HG03060 (cell line): ENCODE measurements around the gene HLA-DRB1.
"Not testable (repeated sequence)": the region's sequence is repeated elsewhere in the genome, so short reads cannot be mapped to it uniquely, and the experiment has no call there.

Source experiments
- ATAC-seq: cut with Tn5 transposase; IDR thresholded peaks from one replicate; pipeline ENCODE4 v1.9.1; 2021; ENCODE audit warnings: low read depth, moderate number of reproducible peaks; ENCODE audit not compliant: unreplicated experiment

HLA-DRB1 gene

DNA sequence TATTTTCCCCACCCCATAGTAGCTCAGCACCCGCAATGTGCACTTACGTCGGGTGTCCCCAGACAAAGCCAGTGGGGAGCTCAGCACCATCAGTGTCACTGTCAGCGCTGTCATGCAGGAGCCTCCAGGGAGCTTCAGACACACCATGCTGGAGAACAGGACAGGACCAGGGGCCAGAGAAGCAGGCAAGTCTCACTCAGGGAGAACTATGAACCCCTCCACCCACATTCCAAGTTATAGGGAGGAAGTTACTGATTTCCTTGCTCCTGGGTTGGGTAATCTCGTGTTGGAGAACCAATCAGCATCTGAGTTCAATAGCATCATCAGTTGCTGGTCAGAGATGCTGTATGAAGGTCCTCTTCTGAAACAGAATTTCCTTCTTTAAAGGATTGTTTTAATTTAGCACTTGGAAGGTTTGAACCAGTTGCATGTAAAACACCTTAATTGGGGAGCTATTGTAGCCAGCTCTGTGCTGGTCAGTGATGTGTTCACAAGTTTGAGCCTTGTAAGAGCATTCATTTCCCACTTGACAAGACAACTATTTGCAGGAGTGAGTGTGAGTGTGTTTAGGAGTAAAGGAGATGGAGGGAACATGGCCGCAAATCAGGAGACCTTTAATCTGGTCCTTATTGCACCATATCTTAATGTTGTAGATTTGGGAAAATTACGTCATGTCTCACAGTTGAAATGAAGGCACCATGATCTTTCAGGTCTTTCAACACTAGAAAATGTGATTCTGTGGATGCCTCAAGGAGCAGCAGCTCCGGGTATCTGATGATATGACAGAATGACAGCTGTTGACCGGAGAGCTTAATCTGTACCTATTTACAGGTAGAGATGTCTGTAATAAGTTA lies at the start of gene HLA-DRB1:
Gene HLA-DRB1, minus strand, starts transcription at position 253 of the 854 bp plus-strand sequence. Its CDS starts 106 bp downstream, at position 147.
- ATAC-seq = peak; percentile 95

DNA sequence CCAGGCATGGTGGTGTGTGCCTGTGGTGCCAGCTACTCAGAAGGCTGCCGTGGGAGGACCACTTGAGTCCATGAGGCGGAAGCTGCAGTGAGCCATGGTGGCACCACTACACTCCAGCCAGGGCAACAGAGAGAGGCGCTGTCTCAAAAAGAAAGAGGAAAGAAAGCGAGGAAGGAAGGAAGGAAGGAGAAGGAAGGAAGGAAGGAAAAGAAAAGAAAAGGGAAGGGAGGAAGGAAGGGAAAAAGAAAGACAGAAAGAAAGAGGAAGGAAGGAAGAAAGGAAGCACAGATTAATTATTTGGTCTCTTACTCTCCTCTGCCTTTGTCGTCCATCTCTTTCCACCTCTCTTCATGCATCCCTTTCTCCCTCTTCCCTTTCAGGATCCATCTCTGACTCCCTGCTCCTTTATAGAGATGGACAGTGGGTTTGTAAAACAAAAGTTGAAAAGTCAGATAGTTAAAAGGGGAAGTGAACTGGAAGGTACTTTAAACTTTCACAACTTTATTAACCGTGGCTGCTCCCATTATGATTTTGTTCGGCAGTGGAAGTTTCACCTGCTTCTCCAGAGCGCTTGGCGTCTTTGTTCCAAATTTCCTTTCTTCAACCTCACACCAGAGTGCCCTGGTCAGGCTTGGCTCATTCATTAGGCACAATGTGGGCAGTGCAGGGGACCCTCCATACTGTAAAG lies 49.0 kb upstream of the HLA-DRB1 start:
- ATAC-seq = no peak

DNA sequence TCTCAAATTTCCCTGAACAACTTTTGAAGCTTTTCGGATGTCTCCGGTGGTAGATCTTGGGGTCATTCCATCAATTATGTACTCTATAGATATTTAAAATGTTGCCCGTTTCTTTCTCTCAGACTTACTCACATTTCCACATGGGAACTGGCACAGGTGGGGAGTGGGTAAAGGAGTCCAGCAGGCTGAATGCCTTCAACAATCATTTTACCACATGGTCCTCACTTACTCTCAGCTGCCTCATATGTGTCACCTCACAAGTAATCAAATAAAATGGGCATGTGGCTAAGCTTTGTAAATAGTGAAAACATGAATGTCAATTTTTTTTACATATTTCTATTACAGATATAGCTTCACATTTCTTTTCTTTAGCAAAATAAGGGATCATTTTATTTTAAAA lies 48.2 kb upstream of the HLA-DRB1 start:
- ATAC-seq = no peak

DNA sequence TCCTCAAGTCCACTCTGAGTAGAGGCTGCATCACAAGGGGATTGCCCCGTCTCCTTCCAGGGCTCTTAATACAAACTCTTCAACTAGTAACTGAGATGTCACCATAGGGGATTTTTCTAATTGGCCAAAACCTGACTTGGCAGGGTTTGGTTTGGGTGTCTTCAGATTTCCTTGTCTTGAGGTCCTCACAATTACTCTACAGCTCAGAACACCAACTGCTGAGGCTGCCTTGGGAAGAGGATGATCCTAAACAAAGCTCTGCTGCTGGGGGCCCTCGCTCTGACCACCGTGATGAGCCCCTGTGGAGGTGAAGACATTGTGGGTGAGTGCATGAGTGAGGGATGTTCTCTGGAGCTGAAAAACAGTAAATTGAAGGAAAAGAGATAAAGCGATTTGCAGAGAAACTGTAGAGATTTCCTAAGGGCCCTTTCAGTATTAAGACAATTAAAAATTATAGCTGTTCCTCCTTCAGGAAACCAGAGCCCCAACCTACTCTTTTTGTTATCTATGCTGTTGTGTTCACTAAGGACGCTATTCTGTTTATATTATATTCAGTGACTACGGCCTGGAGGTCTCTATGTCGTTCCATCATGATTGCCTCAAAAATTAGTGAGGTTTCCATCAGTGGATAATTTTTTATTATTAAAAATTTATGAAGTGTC lies 47.7 kb upstream of the HLA-DRB1 start, which contains the start of gene HLA-DQA1:
Gene HLA-DQA1, plus strand, starts transcription at position 188 of the 662 bp plus-strand sequence. Its CDS starts 53 bp downstream, at position 241.
- peak; percentile 70 for ATAC-seq

DNA sequence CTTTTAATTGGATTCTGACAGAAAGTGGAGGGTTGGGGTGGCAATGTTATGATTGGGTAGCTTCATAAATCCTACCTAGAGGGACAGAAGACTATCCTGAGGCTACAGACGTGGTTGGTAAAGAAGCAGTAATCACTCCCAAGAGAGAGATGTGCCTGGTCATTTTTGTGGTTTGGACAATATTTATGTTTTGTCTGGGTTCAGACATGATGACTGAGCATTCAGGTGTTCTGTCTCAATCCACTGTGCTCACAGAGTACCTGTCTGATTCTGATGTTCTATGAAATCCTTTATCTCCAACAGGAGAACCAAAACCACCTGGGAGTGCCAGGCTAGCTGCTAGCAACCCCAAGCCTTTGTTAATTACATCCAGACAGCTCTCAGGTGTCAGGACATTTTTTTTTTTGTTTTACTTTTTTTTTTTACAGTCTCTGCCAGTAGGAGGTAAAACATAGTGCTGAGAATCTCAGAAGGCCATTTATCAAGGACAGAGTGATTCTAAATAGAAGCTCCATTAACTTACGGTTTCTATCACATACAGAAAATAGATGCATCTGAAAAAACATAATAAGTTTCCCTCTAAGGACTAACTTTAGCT lies 46.0 kb upstream of the HLA-DRB1 start:
- no peak for ATAC-seq

DNA sequence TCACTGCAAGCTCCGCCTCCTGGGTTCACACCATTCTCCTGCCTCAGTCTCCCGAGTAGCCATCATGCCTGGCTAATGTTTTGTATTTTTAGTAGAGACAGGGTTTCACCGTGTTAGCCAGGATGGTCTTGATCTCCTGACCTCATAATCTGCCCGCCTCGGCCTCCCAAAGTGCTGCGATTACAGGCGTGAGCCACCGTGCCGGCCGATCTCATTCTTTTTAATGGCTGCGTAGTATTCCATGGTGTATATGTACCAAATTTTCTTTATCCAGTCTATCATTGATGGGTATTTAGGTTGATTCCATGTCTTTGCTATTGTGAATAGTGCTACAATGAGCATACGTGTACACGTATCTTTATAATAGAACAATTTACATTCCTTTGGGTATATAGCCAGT lies 40.1 kb upstream of the HLA-DRB1 start:
- not testable (repeated sequence) for ATAC-seq

DNA sequence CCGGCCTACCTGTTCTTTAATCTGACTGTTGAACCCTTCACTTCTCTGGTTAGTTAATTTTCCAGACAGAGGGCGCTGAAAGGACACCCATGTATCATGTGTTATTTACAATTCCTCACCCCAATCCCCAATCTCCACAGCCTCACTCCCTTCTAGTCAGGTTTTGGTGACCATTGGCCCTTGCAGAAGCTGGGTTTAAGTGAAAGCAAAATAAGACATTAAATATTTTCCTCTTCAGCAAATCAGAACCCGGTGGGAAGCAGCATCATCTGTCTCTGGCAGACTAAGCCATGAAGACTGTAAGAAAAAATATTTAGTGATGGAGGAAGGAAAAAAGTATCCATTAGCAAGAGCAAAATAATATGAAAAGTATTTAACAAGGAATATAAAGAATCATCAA lies 38.2 kb upstream of the HLA-DRB1 start:
- no peak for ATAC-seq

DNA sequence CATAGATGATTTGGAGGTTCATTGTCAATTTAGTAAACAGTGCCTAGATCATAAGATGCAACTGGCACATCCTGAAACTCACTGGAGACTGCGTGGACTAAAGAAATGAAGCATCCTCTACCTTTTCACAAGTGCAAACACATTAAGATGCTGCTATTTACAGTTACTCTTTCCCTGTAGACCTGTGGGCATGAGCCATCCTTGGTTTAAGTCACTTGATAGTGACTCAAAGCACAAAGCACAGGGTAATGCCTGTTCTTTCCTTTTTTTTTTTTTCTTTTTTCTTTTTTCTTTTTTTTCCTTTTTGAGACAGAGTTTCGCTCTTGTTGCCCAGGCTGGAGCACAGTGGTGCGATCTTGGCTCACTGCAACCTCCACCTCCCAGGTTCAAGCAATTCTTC lies 37.6 kb upstream of the HLA-DRB1 start:
- ATAC-seq = no peak

DNA sequence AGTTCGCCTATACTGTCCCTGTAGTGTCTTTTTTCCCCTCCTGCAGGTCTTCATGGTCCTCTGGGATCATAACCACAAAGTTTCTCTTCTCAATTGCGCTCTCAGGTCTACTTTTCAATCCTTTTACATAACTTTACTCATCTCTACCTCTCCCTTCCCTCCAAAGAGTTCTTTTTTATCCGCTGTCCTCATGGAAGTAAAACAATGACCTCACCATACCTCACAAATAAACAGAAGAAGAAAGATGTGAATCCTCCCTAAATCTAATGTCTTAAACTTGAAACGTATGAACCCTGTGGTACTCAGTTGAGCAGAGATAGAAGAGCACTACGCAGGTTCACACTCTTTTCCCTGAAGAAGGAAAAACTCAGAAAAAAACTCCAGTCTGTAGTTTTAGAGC lies 35.5 kb upstream of the HLA-DRB1 start:
- ATAC-seq = no peak

DNA sequence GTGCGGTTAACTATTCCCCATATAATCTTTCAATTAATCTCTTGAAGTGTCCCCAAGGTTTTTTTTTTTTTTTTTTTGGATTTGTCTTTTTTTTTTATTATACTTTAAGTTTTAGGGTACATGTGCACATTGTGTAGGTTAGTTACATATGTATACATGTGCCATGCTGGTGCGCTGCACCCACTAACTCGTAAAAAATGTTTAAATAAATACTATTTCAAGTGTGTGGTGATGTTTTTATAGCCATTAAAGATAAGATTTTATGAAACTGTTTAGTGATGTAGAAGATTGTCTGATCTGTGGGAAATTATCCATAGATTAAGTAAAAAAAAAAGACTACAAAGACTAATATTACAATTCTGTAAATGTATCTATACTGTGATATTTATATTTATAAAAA lies 34.9 kb upstream of the HLA-DRB1 start:
- ATAC-seq = no peak

DNA sequence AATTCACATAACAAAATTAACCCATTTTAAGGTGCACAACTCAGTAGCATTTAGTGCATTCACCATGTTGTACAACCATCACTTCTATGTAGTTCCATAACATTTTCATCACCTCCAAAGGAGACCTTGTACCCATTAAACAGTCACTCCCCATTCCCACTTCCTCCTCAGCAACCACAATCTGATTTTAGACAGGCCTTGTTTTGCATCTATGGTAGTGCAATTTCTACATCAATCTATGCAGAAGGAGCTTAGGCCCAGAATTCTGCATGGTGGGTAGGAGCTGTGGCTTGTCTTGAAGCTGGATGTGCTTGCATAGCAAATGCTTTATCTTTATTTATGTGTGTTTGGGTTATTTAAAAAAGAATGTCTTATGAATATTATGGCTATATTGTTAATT lies 34.0 kb upstream of the HLA-DRB1 start:
- ATAC-seq = no peak

DNA sequence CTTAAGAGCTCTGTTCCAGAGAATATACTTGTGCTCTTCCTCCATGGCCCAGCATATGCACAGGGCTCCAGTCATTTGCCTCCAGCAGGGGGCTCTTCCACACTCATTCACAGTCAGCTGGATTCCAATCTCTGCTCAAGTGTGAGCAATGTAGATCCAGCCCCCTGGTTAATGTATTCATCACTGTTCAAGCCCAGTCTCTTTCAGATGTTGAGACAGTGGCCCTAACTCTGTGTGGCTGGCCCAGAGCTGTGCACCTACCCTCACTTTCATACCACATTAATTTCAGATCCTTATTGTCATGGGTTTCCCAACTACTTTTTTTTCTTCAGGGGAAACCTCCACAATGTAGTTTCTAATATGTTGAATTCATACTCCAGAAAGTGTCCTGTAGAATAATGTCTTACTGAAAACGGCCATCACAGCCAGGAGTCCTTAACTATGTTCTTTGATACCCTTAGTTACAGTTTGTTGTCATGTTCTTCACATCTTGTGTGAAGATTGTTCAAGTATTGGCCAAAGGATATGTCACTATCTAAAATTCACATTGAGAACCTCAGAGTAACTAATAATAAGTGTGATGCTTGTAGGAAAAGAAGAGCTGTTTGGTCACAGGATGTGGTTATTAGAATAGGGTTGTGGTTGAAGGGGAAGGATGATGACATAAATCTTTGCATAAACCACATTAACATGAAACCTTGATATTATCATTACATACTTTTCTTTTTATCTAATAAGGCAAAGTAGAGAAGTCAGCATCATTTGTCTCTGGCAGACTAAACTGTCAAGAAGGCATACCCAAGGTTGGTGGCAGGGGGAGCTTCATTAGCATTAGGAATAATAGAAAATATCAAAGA lies 33.1 kb upstream of the HLA-DRB1 start:
- ATAC-seq = peak; percentile 61

DNA sequence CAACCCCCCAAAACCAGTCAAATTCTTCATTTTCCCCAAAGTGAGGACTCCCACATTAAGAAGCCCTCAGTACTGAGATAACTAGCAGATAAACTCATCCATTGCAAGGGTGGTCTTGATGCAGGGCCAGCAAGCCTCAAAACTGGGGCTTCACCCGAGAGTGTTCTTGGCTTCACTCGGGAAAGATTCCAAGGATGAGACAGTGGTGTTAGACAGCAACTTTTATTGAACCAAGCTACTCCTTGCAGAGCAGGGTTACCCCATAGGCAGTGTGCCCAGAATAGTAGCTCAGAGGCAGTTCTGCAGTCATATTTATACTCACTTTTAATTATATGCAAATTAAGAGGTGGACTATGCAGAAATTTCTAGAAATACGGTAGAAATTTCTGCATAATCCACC lies 31.7 kb upstream of the HLA-DRB1 start:
- no peak for ATAC-seq

DNA sequence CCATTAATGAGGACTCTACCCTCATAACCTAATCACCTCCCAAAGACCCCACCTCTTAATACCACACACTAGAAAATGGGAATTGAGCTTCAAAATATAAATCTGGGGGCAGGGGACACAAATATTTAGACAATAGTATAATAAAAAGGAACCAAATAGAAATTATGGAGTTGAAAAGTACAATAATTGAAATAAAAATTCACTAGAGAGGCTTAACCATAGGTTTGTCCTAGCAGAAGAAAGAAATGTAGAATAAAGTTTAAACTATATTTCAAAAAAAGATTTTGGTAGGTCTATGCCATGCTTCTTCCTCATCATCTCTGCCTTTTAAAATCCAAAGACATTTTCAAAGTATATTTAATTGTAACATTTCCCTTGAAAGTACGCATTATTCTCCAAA lies 28.1 kb upstream of the HLA-DRB1 start:
- no peak for ATAC-seq

DNA sequence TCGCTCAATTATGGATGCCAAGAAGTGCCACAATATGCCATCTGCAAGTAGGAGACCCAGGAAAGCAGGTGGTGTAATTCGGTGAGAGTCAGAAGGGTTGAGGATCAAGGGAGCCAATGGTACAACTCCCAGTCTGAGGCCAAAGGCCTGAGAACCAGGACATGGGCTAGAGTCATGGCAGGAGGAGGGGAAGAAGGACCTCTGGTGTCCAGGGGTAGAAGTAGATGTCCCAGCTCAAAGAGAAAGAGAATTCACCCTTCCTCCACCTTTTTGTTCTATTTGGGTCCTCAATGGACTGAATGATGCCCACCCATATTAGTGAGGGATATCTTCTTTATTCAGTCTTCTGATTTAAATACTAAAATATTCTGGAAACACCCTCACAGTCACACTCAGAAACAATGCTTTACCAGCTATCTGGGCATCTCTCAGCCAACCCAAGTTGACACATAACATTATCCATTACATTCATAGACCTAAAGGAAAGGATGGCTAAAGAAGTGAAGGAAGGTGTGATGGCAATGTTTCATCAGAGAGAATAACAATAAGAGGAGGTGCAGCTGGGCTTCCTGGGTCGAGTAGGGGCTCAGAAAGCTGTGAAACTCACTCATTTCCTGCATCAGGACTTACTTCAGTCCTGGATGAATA lies 26.4 kb upstream of the HLA-DRB1 start:
- no peak for ATAC-seq

DNA sequence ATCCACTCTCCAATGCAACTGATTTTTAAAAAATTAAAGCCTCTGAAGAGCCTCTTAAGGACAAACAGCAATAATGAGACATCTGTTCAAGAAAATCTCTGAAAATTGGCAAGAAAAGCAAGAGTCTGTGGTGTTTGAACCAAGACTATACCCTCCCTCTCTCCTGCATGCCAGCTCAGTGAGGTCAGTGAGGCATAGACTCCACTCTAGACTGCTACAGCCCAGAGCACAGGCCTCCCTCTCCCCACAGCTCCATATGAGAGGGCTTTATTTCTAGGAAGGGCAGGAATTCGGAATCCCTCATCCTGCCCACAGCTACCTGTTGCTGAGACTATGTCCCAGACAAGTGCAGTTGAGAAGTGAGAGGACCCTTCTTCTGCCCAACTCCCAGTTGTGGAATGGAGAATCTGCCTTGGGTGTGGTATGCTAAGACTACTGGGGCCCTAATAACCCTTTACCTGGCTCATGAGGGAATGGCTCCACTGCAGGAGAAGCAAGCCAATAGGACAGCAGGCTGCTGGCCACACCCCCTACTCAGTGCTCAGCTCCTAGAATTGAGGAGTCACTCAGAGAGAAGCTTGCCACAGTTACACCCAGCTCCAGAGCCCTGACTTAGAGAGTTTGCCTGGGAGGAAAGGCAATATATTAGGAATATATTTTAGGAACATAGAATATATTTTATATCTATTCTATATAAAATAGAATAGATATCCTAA lies 24.9 kb upstream of the HLA-DRB1 start:
- no peak for ATAC-seq

DNA sequence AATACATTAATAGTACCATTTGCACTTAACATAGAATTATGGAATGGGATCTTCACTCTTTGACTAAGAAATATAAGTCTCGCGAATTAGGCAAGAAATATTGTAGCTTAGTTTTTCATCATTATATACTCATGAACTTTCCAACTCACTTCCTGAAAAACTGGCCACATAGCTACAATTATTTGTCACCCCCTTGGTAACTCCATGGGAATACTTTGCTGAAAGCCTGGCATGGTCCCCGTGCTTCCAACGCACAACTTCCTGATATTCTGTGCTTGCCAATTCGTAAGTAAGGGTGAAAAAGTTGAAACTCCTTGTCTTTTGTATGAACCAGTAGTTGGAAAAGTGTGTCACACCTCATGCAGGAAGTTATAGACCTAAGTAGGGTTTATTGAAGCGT lies 23.8 kb upstream of the HLA-DRB1 start:
- no peak for ATAC-seq

DNA sequence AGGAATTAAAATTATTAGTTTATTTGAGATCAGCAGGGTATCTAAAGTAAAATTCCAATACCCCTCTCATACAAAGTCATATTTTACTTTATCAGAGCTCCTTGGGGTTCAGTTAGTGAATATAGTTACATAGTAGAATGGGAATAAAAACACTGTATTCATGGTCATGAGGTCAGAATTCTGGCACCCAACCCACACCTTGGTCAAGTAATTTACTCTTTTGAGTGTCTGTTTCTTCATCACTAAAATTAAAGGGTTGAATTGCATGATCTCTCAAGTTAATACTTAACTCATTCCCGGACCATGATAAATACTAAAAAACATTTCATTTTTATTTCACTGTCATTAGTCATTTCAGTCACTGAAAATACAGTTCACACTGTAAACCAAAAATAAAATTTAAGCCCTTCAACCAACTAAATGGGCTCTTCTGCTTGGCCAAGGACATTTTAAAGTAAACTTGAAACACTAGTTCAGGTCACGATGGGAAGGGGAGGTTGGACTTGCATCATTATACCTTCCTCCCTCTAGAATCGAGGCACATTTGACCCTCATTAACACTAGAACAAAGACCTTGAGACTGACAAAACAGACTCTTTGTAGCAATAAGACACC lies 21.1 kb upstream of the HLA-DRB1 start:
- ATAC-seq = no peak
